Neural cell (in vitro differentiated cells): Measurements from ENCODE around the gene SLC6A7. TPM values are rescaled to one million over a fixed set of nuclear protein-coding genes. Genes with fewer than 3 reads are reported as not detected.

Experiments used
- H2AFZ ChIP-seq: fragments of 200-600, 300-800 bp; sonication (generic), shearing (Covaris generic); 2 replicates; pipeline ENCODE4 v1.6.0; 2014; ENCODE audit warnings: low read depth, mild to moderate bottlenecking, antibody characterized with exemption, low read length, moderate library complexity
- H3F3A ChIP-seq: fragments of 200-600 bp; shearing (Covaris generic); 2 replicates; pipeline ENCODE4 v1.6.1; 2016; ENCODE audit warnings: mild to moderate bottlenecking, moderate library complexity, mixed read lengths, antibody characterized with exemption, low read length; ENCODE audit not compliant: insufficient read depth, poor library complexity, severe bottlenecking
- H3K27ac ChIP-seq: fragments of 200-600, 300-800 bp; sonication (generic), shearing (Covaris generic); 2 replicates; pipeline ENCODE4 v1.5.1; 2014; ENCODE audit warnings: mild to moderate bottlenecking, low read length, moderate library complexity
- H3K27me3 ChIP-seq: fragments of 300-800, 200-600 bp; sonication (generic), shearing (Covaris generic); 2 replicates; pipeline ENCODE4 v1.6.0; 2014; ENCODE audit warnings: mild to moderate bottlenecking, low read depth, low read length, moderate library complexity; ENCODE audit not compliant: insufficient read depth
- H3K36me3 ChIP-seq: fragments of 300-800, 200-600 bp; sonication (generic), shearing (Covaris generic); 2 replicates; pipeline ENCODE4 v1.5.1; 2014; ENCODE audit warnings: mild to moderate bottlenecking, antibody characterized with exemption, low read length, moderate library complexity; ENCODE audit not compliant: insufficient read depth
- H3K4me2 ChIP-seq: fragments of 300-800, 200-600 bp; sonication (generic), shearing (Covaris generic); 2 replicates; pipeline ENCODE4 v1.6.0; 2014; ENCODE audit warnings: mild to moderate bottlenecking, low read length
- H3K4me3 ChIP-seq: fragments of 300-800, 200-600 bp; sonication (generic), shearing (Covaris generic); 2 replicates; pipeline ENCODE4 v1.5.1; 2014; ENCODE audit warnings: mild to moderate bottlenecking, low read length, moderate library complexity
- H3K79me2 ChIP-seq: fragments of 200-600 bp; shearing (Covaris generic); replicated peaks from 2 replicates; pipeline ENCODE4 v1.6.0; 2014; ENCODE audit warnings: mild to moderate bottlenecking, low read length, moderate library complexity; ENCODE audit not compliant: insufficient read depth
- H3K9ac ChIP-seq: fragments of 300-800, 200-600 bp; sonication (generic), shearing (Covaris generic); 2 replicates; pipeline ENCODE4 v1.6.1; 2016; ENCODE audit warnings: mild to moderate bottlenecking, low read length, mixed read lengths
- H3K9me2 ChIP-seq: fragments of 200-600 bp; shearing (Covaris generic); 2 replicates; pipeline ENCODE4 v1.6.1; 2016; ENCODE audit warnings: mild to moderate bottlenecking, low read length, mixed read lengths; ENCODE audit not compliant: insufficient read depth
- H3K9me3 ChIP-seq: fragments of 200-600, 300-800 bp; sonication (generic), shearing (Covaris generic); 2 replicates; pipeline ENCODE4 v1.6.1; 2016; ENCODE audit warnings: mild to moderate bottlenecking, mixed run types, low read length, moderate library complexity, mixed read lengths
- H4K20me1 ChIP-seq: fragments of 200-600 bp; shearing (Covaris generic); 2 replicates; pipeline ENCODE4 v1.6.1; 2016; ENCODE audit warnings: mild to moderate bottlenecking, mixed run types; ENCODE audit not compliant: insufficient read depth
- EP300 ChIP-seq: fragments of 450-650 bp; conservative IDR thresholded peaks from 2 replicates; pipeline ENCODE4 v1.6.1; 2014; ENCODE audit warnings: antibody characterized with exemption, mild to moderate bottlenecking, moderate library complexity; ENCODE audit not compliant: poor library complexity, severe bottlenecking
- EZH2 ChIP-seq: fragments of 200-600, 300-800 bp; shearing (Covaris generic), sonication (generic); IDR thresholded peaks from 2 replicates; pipeline ENCODE4 v1.6.1; 2014; ENCODE audit warnings: antibody characterized with exemption, low read length, borderline replicate concordance, mild to moderate bottlenecking; ENCODE audit not compliant: insufficient read depth, poor library complexity, severe bottlenecking
- MXI1 ChIP-seq: fragments of 450-650 bp; conservative IDR thresholded peaks from 2 replicates; pipeline ENCODE4 v1.6.1; 2014; ENCODE audit warnings: antibody characterized with exemption, mild to moderate bottlenecking; ENCODE audit not compliant: poor library complexity, severe bottlenecking
- POLR2AphosphoS5 ChIP-seq: IDR thresholded peaks from 2 replicates; pipeline ENCODE4 v1.6.1; 2012
- RAD21 ChIP-seq: fragments of 450-650 bp; conservative IDR thresholded peaks from 2 replicates; pipeline ENCODE4 v1.6.1; 2014; ENCODE audit warnings: antibody characterized with exemption, mild to moderate bottlenecking, moderate library complexity
- SMC3 ChIP-seq: fragments of 450-650 bp; conservative IDR thresholded peaks from 2 replicates; pipeline ENCODE4 v1.6.1; 2014; ENCODE audit warnings: antibody characterized with exemption, mild to moderate bottlenecking, moderate library complexity; ENCODE audit not compliant: poor library complexity
- TAF1 ChIP-seq: IDR thresholded peaks from 2 replicates; pipeline ENCODE4 v1.6.1; 2012; ENCODE audit warnings: low read depth
- polyA plus RNA-seq: library from polyadenylated mRNA; depleted of rRNA; stranded (reverse); fragments of >200 nt; gene quantifications from 2 replicates; pipeline ENCODE4 v1.2.3, GENCODE V29; 2014
- TF ChIP-seq, protein P1 (sequence below): fragments of 450-650 bp; IDR thresholded peaks from 2 replicates; pipeline ENCODE4 v1.5.1; 2014; ENCODE audit warnings: antibody characterized with exemption, mild to moderate bottlenecking, moderate library complexity; ENCODE audit not compliant: poor library complexity, severe bottlenecking
- TF ChIP-seq, protein P2 (sequence below): IDR thresholded peaks from 2 replicates; pipeline ENCODE4 v1.6.1; 2012; ENCODE audit warnings: borderline replicate concordance

Gene SLC6A7
- polyA plus RNA-seq, 1 donor from 2014 or later, result 4.6 TPM

DNA sequence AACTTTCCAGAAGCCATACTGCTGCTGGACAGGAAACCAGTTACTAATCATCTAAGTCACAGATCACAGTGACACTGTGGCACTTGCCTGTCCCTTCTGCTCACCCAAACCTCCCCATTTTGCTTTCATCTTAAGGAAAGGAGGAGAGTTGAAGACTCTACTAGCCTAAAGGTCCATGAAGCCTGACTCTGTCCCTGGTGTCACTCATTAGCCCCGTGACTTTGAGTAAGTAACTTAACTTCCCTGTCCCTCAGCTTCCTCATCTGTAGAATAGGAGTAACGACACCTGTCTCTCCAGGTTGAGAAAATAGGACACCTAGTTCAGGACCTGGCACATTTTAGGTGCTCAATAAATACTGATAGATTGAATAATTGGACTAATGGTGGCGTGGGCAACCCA is 536 bp upstream of the SLC6A7 start:
- TF ChIP-seq EP300, result no peak
- TF ChIP-seq, protein P1, sequence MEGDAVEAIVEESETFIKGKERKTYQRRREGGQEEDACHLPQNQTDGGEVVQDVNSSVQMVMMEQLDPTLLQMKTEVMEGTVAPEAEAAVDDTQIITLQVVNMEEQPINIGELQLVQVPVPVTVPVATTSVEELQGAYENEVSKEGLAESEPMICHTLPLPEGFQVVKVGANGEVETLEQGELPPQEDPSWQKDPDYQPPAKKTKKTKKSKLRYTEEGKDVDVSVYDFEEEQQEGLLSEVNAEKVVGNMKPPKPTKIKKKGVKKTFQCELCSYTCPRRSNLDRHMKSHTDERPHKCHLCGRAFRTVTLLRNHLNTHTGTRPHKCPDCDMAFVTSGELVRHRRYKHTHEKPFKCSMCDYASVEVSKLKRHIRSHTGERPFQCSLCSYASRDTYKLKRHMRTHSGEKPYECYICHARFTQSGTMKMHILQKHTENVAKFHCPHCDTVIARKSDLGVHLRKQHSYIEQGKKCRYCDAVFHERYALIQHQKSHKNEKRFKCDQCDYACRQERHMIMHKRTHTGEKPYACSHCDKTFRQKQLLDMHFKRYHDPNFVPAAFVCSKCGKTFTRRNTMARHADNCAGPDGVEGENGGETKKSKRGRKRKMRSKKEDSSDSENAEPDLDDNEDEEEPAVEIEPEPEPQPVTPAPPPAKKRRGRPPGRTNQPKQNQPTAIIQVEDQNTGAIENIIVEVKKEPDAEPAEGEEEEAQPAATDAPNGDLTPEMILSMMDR, result no peak
- TF ChIP-seq TAF1, result no peak
- TF ChIP-seq POLR2AphosphoS5, result no peak
- no peak for TF ChIP-seq MXI1
- no peak for TF ChIP-seq RAD21
- no peak for TF ChIP-seq EZH2
- TF ChIP-seq, protein P2, sequence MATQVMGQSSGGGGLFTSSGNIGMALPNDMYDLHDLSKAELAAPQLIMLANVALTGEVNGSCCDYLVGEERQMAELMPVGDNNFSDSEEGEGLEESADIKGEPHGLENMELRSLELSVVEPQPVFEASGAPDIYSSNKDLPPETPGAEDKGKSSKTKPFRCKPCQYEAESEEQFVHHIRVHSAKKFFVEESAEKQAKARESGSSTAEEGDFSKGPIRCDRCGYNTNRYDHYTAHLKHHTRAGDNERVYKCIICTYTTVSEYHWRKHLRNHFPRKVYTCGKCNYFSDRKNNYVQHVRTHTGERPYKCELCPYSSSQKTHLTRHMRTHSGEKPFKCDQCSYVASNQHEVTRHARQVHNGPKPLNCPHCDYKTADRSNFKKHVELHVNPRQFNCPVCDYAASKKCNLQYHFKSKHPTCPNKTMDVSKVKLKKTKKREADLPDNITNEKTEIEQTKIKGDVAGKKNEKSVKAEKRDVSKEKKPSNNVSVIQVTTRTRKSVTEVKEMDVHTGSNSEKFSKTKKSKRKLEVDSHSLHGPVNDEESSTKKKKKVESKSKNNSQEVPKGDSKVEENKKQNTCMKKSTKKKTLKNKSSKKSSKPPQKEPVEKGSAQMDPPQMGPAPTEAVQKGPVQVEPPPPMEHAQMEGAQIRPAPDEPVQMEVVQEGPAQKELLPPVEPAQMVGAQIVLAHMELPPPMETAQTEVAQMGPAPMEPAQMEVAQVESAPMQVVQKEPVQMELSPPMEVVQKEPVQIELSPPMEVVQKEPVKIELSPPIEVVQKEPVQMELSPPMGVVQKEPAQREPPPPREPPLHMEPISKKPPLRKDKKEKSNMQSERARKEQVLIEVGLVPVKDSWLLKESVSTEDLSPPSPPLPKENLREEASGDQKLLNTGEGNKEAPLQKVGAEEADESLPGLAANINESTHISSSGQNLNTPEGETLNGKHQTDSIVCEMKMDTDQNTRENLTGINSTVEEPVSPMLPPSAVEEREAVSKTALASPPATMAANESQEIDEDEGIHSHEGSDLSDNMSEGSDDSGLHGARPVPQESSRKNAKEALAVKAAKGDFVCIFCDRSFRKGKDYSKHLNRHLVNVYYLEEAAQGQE, result no peak
- TF ChIP-seq SMC3, result no peak
- peaks cover 34% of the 10 kb centered on the region for H3K27me3 ChIP-seq
- H3K36me3 ChIP-seq, result no peaks in the 10 kb centered on the region
- peak overlapping the region; percentile 62 for H3K4me3 ChIP-seq
- H3K9me2 ChIP-seq, result no peaks in the 10 kb centered on the region
- no peak overlapping the region for H3K9ac ChIP-seq
- no peak overlapping the region for H2AFZ ChIP-seq
- H3K27ac ChIP-seq, result no peak overlapping the region
- no peaks in the 10 kb centered on the region for H3F3A ChIP-seq
- no peaks in the 10 kb centered on the region for H4K20me1 ChIP-seq
- no peak overlapping the region for H3K4me2 ChIP-seq
- no peaks in the 10 kb centered on the region for H3K9me3 ChIP-seq
- no peaks in the 10 kb centered on the region for H3K79me2 ChIP-seq

- no peaks in the 10 kb centered on the region for H3K36me3 ChIP-seq
- H3K79me2 ChIP-seq, result no peaks in the 10 kb centered on the region
- H3K27me3 ChIP-seq, result peaks cover 34% of the 10 kb centered on the region
- no peaks in the 10 kb centered on the region for H4K20me1 ChIP-seq
- no peak overlapping the region for H3K9ac ChIP-seq
- peak overlapping the region; percentile 62 for H3K4me3 ChIP-seq
- no peak overlapping the region for H2AFZ ChIP-seq
- H3K9me2 ChIP-seq, result no peaks in the 10 kb centered on the region
- TF ChIP-seq, protein P2, result no peak
- TF ChIP-seq POLR2AphosphoS5 (no peak), EP300 (no peak), MXI1 (no peak), RAD21 (no peak), SMC3 (no peak), EZH2 (no peak), TAF1 (no peak)
- TF ChIP-seq, protein P1, result no peak
- H3K4me2 ChIP-seq, result no peak overlapping the region
- H3F3A ChIP-seq, result no peaks in the 10 kb centered on the region
- no peak overlapping the region for H3K27ac ChIP-seq
- no peaks in the 10 kb centered on the region for H3K9me3 ChIP-seq
Measured at GRCh38 chr5:150190503-150190979, 679 bp downstream of the SLC6A7 start.
